Measurements from ENCODE around the gene NPAS3.

Gene NPAS3

GRCh38 chr14:33515899-33516298, 577.2 kb downstream of the NPAS3 start:
- DNase-seq (ENCODE audit: low spot score): no peak

- DNase-seq (ENCODE audit: low spot score): no peak
Observed at GRCh38 chr14:33516898-33517436, 578.3 kb downstream of the NPAS3 start.

- no peak for DNase-seq (ENCODE audit: low spot score)
Observed at GRCh38 chr14:33521192-33521591, 582.5 kb downstream of the NPAS3 start.

GRCh38 chr14:33524244-33524643, 585.6 kb downstream of the NPAS3 start:
- DNase-seq (ENCODE audit: low spot score): no peak

- DNase-seq (ENCODE audit: low spot score): no peak
Observed at GRCh38 chr14:33525626-33526025, 586.9 kb downstream of the NPAS3 start.

DNA sequence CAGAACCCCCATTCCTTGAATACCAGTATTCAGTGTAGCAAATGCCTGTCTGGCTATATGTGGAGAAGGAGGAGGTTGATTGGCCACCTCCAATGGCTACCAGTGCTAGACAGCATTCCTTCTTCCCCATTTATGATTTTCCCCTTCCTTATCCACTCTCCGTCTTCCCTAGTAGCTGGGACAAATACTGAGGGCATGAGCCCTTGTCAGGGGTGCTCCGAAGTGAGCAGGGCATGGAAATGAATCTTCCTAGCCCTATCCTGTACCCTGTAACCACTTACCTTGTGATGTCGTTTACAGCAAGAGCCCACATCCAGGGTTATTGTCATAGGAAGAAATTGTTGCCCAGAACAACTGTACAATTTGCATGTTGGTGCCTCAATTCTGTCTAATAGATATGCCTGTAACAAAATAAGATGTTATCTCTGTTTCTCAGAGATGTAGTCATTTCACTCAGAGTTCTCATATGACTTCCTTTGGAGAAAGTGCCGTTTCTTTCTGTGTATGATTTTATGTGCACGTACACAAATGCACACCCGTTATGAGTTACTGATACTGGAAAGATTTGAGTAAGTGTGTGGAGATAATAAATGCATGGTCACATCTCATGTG, 588.5 kb downstream of the NPAS3 start:
- no peak for DNase-seq (ENCODE audit: low spot score)

- no peak for DNase-seq (ENCODE audit: low spot score)
Observed at GRCh38 chr14:33528655-33529054, 590.0 kb downstream of the NPAS3 start.

GRCh38 chr14:33529787-33530757, 591.4 kb downstream of the NPAS3 start:
- no peak for DNase-seq (ENCODE audit: low spot score)

- no peak for DNase-seq (ENCODE audit: low spot score)
Observed at GRCh38 chr14:33532553-33532952, 593.9 kb downstream of the NPAS3 start.

DNA sequence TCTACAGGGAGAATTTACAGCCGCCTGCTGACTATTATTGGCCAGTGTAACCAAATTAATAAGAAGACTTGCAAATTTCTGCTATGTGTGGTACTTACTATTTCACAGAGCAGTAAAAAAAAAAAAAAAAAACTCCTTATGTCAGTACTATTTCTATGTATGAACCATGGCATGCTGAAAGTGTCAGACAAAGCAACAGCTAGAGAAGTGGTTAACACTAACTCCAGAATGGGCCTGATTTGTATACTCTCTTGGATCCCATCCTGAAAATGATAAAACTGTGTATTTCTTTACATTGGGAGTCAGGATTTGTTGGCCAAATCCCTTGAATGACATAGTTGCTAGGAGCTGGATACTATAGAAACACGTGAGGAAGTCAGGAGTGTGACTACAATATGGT, 595.4 kb downstream of the NPAS3 start:
- DNase-seq (ENCODE audit: low spot score): no peak

- DNase-seq (ENCODE audit: low spot score): no peak
Observed at GRCh38 chr14:33534632-33535031, 596.0 kb downstream of the NPAS3 start.

DNA sequence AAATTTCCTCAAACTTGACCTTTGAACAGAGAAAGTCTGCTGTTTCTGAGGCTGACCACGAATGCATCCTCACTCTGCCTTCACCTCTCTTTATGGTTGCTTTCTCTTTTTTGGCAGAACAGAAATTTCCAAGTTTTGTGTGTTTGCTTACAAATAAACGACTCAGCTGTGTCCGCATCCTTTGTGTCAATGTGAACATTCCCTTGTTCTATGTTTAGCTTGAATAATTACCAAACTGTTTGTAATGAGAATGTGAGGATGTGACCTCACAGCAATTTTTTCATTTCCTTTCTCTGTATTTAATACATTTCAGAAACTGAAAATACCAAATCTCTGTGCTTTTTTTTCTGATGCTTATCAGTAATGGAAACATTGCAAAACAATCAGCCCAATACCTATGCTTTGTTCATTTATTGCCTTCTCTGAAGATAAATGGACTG, 601.3 kb downstream of the NPAS3 start:
- DNase-seq (ENCODE audit: low spot score): no peak

GRCh38 chr14:33541171-33541570, 602.5 kb downstream of the NPAS3 start:
- no peak for DNase-seq (ENCODE audit: low spot score)

DNA sequence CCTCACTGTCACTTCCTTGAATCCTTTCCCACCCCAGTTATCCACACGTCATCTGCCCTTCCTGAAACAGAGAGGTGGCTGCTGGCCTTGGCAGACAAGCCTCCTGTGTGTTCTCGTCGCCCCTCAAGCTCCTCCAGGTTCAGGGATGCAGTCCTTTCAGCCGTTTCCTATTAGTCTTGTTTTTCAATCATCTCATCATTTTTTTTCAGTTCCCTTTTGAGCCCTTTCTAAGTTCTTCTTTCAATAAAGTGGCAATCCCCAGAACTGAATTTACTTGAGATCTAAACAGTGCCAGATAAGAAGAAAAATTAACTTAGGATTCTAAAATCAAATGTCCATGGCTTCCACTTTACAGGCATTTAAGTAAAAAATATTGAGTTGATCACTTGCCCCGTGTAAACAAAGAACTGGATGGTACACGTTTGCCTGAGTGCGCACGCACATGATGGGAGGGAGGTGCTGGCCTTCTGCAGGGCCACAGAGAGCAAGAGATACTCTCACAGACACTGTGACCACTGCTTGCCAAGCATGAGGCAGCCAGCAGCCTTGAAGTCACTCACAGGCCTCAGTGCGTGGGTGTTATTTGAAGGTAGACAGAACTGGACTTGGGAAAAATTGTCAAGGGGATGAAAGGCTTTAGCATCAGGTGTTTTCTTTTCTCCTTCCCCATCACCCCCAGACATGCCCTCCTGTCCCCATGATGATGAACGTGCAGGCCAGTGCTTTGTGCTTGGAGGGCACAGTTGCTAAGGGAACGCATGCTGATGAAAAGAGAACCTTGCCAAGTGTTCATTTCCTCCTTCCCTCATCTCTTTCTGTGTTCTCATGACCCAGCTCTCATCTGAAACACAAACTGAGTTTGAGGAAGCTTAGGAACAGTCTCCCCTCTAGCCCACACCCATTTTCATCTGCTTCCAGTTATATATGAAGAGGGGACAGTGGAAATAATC, 603.9 kb downstream of the NPAS3 start:
- DNase-seq (ENCODE audit: low spot score): no peak

DNA sequence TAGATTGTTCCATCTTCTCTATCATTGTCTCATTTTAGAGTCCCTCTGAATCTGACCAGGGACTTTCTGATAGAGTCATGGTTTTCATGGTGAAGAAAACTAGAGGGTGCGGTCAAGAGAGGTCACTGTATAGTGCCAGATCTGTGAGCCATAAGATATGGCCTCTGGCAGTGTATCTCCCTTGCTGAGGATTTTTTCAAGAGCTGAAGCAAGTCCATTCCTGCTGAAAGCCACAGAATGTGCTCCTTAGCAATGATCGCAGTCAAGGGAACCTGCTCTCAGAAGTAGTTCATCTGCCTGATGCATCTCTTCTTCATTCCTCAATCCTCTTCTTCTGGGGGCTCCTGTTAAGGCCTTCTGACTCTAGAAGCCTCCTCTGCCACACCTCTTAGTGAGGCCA, 607.0 kb downstream of the NPAS3 start:
- DNase-seq (ENCODE audit: low spot score): no peak

DNA sequence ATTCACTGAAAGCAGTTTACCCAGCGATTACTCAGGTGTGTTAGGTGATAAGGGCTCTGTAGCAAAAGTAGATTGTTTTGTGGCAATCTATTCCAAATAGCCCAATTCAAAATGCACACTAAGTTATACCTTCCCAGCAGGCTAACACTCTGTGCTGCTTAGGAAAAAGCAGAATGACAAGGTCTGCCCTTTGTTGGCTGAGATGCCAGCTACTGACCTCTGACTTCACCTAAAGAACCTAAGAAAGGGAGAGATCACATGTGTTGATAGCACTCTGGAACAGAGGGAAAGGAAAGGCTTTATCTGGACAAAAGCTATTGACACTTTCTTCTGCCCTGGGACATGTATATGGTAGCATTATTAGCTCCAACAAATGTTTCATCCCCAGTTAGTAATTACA, 609.9 kb downstream of the NPAS3 start:
- no peak for DNase-seq (ENCODE audit: low spot score)

- DNase-seq (ENCODE audit: low spot score): no peak
Observed at GRCh38 chr14:33551963-33552362, 613.3 kb downstream of the NPAS3 start.

- DNase-seq (ENCODE audit: low spot score): no peak
Observed at GRCh38 chr14:33553706-33554278, 615.1 kb downstream of the NPAS3 start.

GRCh38 chr14:33554988-33555387, 616.3 kb downstream of the NPAS3 start:
- no peak for DNase-seq (ENCODE audit: low spot score)

DNA sequence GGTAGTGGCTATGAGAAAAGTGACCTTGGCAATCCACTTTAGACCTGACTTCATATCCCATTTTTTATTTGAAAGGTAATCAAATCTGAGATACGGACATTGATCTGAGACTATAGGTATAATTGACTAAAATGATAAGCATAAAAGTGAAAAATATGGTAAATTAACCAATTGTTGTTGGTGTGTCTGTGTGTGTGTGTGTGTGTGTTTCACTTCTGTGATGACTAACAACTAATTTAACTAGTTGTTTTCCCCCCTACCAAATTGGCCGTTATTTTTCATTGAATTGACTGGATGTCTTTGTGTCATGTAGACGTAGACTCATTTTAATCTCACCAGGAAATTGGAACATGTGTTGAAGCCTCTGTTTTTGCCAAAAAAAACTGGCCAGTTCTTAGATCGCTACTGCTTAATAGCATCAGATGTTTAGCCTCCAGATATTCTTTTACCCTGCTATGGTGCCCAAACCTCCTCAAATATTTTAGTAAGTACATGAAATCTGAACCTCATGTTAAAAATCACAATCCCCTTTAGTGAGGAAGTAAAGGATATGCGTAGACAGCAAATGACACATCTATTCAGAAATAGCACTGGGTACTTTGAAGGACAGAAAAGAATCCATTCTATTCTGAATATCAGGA, 617.2 kb downstream of the NPAS3 start:
- no peak for DNase-seq (ENCODE audit: low spot score)

All from AG20443 (cell line).